Cerebellar cortex (tissue), 1 donor: Measurements from ENCODE around the gene GALNTL6.

ENCODE experiments used
- DNase-seq: peaks from one replicate; pipeline ENCODE4 v3.0.0-alpha.2; 2015; ENCODE audit warnings: low spot score

Gene GALNTL6

GRCh38 chr4:172555725-172556124 lies 742.5 kb downstream of the GALNTL6 start:
- DNase-seq = no peak

GRCh38 chr4:172573899-172574298 lies 760.7 kb downstream of the GALNTL6 start:
- DNase-seq = no peak

GRCh38 chr4:172578712-172579111 lies 765.5 kb downstream of the GALNTL6 start:
- no peak for DNase-seq

GRCh38 chr4:172584816-172585215 lies 771.6 kb downstream of the GALNTL6 start:
- DNase-seq = no peak

- no peak for DNase-seq
Measured at GRCh38 chr4:172596206-172596605, 783.0 kb downstream of the GALNTL6 start.

GRCh38 chr4:172599554-172599953 lies 786.4 kb downstream of the GALNTL6 start:
- DNase-seq = no peak

GRCh38 chr4:172601195-172601594 lies 788.0 kb downstream of the GALNTL6 start:
- no peak for DNase-seq

GRCh38 chr4:172619218-172619617 lies 806.0 kb downstream of the GALNTL6 start:
- DNase-seq = no peak

- DNase-seq = no peak
Measured at GRCh38 chr4:172619798-172620197, 806.6 kb downstream of the GALNTL6 start.

- DNase-seq = no peak
Measured at GRCh38 chr4:172628263-172628662, 815.1 kb downstream of the GALNTL6 start.

- no peak for DNase-seq
Measured at GRCh38 chr4:172630280-172630679, 817.1 kb downstream of the GALNTL6 start.

GRCh38 chr4:172631832-172632231 lies 818.6 kb downstream of the GALNTL6 start:
- no peak for DNase-seq

- no peak for DNase-seq
Measured at GRCh38 chr4:172648471-172648870, 835.3 kb downstream of the GALNTL6 start.

- no peak for DNase-seq
Measured at GRCh38 chr4:172649143-172649542, 835.9 kb downstream of the GALNTL6 start.

- DNase-seq = no peak
Measured at GRCh38 chr4:172650758-172651530, 837.7 kb downstream of the GALNTL6 start.

- DNase-seq = no peak
Measured at GRCh38 chr4:172651961-172652360, 838.8 kb downstream of the GALNTL6 start.

- DNase-seq = no peak
Measured at GRCh38 chr4:172652369-172652768, 839.2 kb downstream of the GALNTL6 start.

GRCh38 chr4:172653676-172654075 lies 840.5 kb downstream of the GALNTL6 start:
- no peak for DNase-seq

GRCh38 chr4:172654457-172654856 lies 841.3 kb downstream of the GALNTL6 start:
- DNase-seq = peak; percentile 5

GRCh38 chr4:172656055-172656454 lies 842.9 kb downstream of the GALNTL6 start:
- DNase-seq = no peak

GRCh38 chr4:172657081-172657480 lies 843.9 kb downstream of the GALNTL6 start:
- no peak for DNase-seq

- DNase-seq = no peak
Measured at GRCh38 chr4:172660251-172660650, 847.0 kb downstream of the GALNTL6 start.

GRCh38 chr4:172662113-172662512 lies 848.9 kb downstream of the GALNTL6 start:
- no peak for DNase-seq

- DNase-seq = peak; percentile 17
Measured at GRCh38 chr4:172666711-172667368, 853.6 kb downstream of the GALNTL6 start.
